Hepatocyte (in vitro differentiated cells): Measurements from ENCODE around the gene DPEP1. TPM values are rescaled to one million over a fixed set of nuclear protein-coding genes. Genes with fewer than 3 reads are reported as not detected.

Experiments used
- DNase-seq: peaks from one replicate; pipeline ENCODE4 v3.0.0-alpha.2; 2016; ENCODE audit warnings: low spot score
- H2AFZ ChIP-seq: fragments of 200-600 bp; sonication (generic); 2 replicates; pipeline ENCODE4 v1.6.0; 2016; ENCODE audit warnings: antibody characterized with exemption, mild to moderate bottlenecking
- H3K27ac ChIP-seq: fragments of 200-600 bp; sonication (generic); 2 replicates; pipeline ENCODE4 v1.5.1; 2016; ENCODE audit warnings: mild to moderate bottlenecking
- H3K27me3 ChIP-seq: fragments of 200-600 bp; sonication (generic); 2 replicates; pipeline ENCODE4 v1.6.1; 2016
- H3K36me3 ChIP-seq: fragments of 200-600 bp; sonication (generic); replicated peaks from 2 replicates; pipeline ENCODE4 v1.5.1; 2016; ENCODE audit warnings: low read depth; ENCODE audit not compliant: insufficient read depth
- H3K4me1 ChIP-seq: fragments of 200-600 bp; sonication (generic); 2 replicates; pipeline ENCODE4 v1.5.1; 2016; ENCODE audit warnings: mild to moderate bottlenecking, moderate library complexity; ENCODE audit not compliant: insufficient read depth
- H3K4me2 ChIP-seq: fragments of 200-600 bp; sonication (generic); 2 replicates; pipeline ENCODE4 v1.6.0; 2016
- H3K4me3 ChIP-seq: fragments of 200-600 bp; sonication (generic); 2 replicates; pipeline ENCODE4 v1.5.1; 2016; ENCODE audit warnings: mild to moderate bottlenecking
- H3K79me2 ChIP-seq: fragments of 200-600 bp; sonication (generic); 2 replicates; pipeline ENCODE4 v1.6.0; 2017; ENCODE audit warnings: mild to moderate bottlenecking
- H3K9me2 ChIP-seq: fragments of 200-600 bp; sonication (generic); replicated peaks from 2 replicates; pipeline ENCODE4 v1.6.0; 2017; ENCODE audit warnings: mild to moderate bottlenecking; ENCODE audit not compliant: insufficient read depth
- H3K9me3 ChIP-seq: fragments of 200-600 bp; sonication (generic); 2 replicates; pipeline ENCODE4 v1.5.1; 2016; ENCODE audit warnings: low read depth, mild to moderate bottlenecking
- H4K20me1 ChIP-seq: fragments of 200-600 bp; sonication (generic); 2 replicates; pipeline ENCODE4 v1.6.0; 2016; ENCODE audit warnings: mild to moderate bottlenecking; ENCODE audit not compliant: insufficient read depth, poor library complexity, severe bottlenecking
- EZH2 ChIP-seq: fragments of 200-600 bp; sonication (generic); IDR thresholded peaks from 2 replicates; pipeline ENCODE4 v1.6.1; 2016; ENCODE audit warnings: antibody characterized with exemption, mild to moderate bottlenecking, borderline replicate concordance
- EZH2phosphoT487 ChIP-seq: fragments of 200-600 bp; sonication (generic); IDR thresholded peaks from one replicate; pipeline ENCODE4 v1.6.1; 2018; ENCODE audit warnings: antibody characterized with exemption, mild to moderate bottlenecking, low read depth, moderate library complexity; ENCODE audit not compliant: unreplicated experiment, severe bottlenecking
- WGBS: methylation state at CpG from one replicate; pipeline ENCODE4 v1.1.6; 2016; ENCODE audit warnings: low lambda C conversion rate; ENCODE audit errors: missing lambda C conversion rate; 5-methylcytosine and 5-hydroxymethylcytosine counted together
- polyA plus RNA-seq: library from polyadenylated mRNA; unstranded; fragments of >200 nt; fragmentation: Nextera tagmentation; extraction: Ambion mirVana; gene quantifications from 2 replicates; pipeline ENCODE4 v1.2.1, GENCODE V29; 2016
- total RNA-seq: library from RNA; depleted of rRNA; stranded (reverse); fragments of >200 nt; gene quantifications from 2 replicates; pipeline ENCODE4 v1.2.3, GENCODE V29; 2014
- TF ChIP-seq, protein P1 (sequence below): fragments of 200-600 bp; sonication (generic); IDR thresholded peaks from 2 replicates; pipeline ENCODE4 v1.5.1; 2016; ENCODE audit warnings: antibody characterized with exemption, mild to moderate bottlenecking; ENCODE audit not compliant: poor library complexity

The DPEP1 gene
- total and polyA plus RNA-seq, 2 experiments from 2014 or later, result 48.3 to 106 TPM

GRCh38 chr16:89582614-89583196 is 30.7 kb upstream of the DPEP1 start:
- H3K79me2 ChIP-seq, result no peaks in the 10 kb centered on the region
- no peaks in the 10 kb centered on the region for H3K27me3 ChIP-seq
- H3K4me3 ChIP-seq, result no peak overlapping the region
- DNase-seq, result no peak
- H3K4me2 ChIP-seq, result no peak overlapping the region
- H4K20me1 ChIP-seq, result no peaks in the 10 kb centered on the region
- peak overlapping the region; percentile 12 for H3K27ac ChIP-seq
- H3K9me3 ChIP-seq, result no peaks in the 10 kb centered on the region
- no peaks in the 10 kb centered on the region for H3K36me3 ChIP-seq
- H3K4me1 ChIP-seq, result no peaks in the 10 kb centered on the region
- no peak overlapping the region for H2AFZ ChIP-seq
- TF ChIP-seq EZH2phosphoT487 (no peak), EZH2 (no peak)
- TF ChIP-seq, protein P1, sequence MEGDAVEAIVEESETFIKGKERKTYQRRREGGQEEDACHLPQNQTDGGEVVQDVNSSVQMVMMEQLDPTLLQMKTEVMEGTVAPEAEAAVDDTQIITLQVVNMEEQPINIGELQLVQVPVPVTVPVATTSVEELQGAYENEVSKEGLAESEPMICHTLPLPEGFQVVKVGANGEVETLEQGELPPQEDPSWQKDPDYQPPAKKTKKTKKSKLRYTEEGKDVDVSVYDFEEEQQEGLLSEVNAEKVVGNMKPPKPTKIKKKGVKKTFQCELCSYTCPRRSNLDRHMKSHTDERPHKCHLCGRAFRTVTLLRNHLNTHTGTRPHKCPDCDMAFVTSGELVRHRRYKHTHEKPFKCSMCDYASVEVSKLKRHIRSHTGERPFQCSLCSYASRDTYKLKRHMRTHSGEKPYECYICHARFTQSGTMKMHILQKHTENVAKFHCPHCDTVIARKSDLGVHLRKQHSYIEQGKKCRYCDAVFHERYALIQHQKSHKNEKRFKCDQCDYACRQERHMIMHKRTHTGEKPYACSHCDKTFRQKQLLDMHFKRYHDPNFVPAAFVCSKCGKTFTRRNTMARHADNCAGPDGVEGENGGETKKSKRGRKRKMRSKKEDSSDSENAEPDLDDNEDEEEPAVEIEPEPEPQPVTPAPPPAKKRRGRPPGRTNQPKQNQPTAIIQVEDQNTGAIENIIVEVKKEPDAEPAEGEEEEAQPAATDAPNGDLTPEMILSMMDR, result no peak
- 97% methylated on average over 19 of the region's 19 CpGs for WGBS
- no peaks in the 10 kb centered on the region for H3K9me2 ChIP-seq

DNA sequence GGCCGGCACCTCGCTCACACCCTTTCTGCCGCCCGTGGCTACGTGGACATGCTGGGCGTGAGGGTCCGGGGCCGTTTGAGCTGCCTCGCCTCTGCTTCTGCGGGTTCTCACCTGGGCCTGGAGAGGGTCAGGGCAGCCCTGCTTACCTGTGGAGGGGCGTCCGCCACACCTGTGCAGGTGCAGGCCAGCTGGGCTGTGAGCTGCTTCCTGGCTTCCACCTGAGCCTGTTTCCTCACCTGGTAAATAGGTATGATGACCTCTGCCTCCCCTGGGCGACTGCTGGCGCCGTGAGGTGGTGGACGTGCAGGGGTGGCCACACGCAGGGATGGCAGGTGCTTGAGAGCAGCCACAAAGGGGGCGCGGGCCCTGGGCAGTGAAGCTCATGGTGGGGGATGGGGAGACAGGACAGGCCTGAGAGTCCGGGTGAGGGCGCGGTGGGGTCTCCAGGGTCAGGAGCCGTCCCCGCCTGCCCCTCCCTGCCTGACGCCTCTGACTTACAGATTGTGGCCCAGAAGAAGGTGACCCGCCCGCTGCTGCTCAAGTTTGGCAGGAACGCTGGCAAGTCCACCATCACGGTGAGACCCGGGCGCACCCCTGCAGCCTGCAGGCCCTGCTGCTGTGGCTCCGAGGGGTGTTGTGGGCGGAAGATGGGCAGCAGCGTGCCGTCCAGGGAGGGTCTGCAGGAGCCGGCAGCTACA is 30.1 kb upstream of the DPEP1 start:
- Histone ChIP-seq H3K4me3 (no peak overlapping the region), H2AFZ (no peak overlapping the region), H3K27ac (no peak overlapping the region), H3K9me2 (no peaks in the 10 kb centered on the region), H3K27me3 (no peaks in the 10 kb centered on the region), H3K4me1 (no peaks in the 10 kb centered on the region), H4K20me1 (no peaks in the 10 kb centered on the region), H3K4me2 (no peak overlapping the region), H3K9me3 (no peaks in the 10 kb centered on the region), H3K36me3 (no peaks in the 10 kb centered on the region), H3K79me2 (no peaks in the 10 kb centered on the region)
- TF ChIP-seq, protein P1, result no peak
- TF ChIP-seq EZH2phosphoT487 (no peak), EZH2 (no peak)
- DNase-seq, result no peak
- WGBS, result 92% methylated on average over 31 of the region's 36 CpGs

GRCh38 chr16:89583895-89584644 is 29.4 kb upstream of the DPEP1 start:
- no peaks in the 10 kb centered on the region for H3K9me2 ChIP-seq
- TF ChIP-seq EZH2phosphoT487, result no peak
- TF ChIP-seq, protein P1, result no peak
- no peak for TF ChIP-seq EZH2
- no peaks in the 10 kb centered on the region for H3K36me3 ChIP-seq
- no peaks in the 10 kb centered on the region for H4K20me1 ChIP-seq
- no peaks in the 10 kb centered on the region for H3K79me2 ChIP-seq
- H3K9me3 ChIP-seq, result no peaks in the 10 kb centered on the region
- WGBS, result 94% methylated on average over 44 of the region's 49 CpGs
- no peak for DNase-seq
- no peak overlapping the region for H3K27ac ChIP-seq
- H2AFZ ChIP-seq, result no peak overlapping the region
- H3K27me3 ChIP-seq, result no peaks in the 10 kb centered on the region
- H3K4me3 ChIP-seq, result no peak overlapping the region
- H3K4me2 ChIP-seq, result no peak overlapping the region
- no peaks in the 10 kb centered on the region for H3K4me1 ChIP-seq
